ENCODE measurements around the gene TRAK1. TPM values are rescaled to one million over a fixed set of nuclear protein-coding genes. Genes with fewer than 3 reads are reported as not detected.

TRAK1 gene
- total RNA-seq, 1 donor from 2014 or later = 49.6 TPM

GRCh38 chr3:42229266-42229941 lies 138.2 kb downstream of the TRAK1 start:
- no peak overlapping the region for H3K4me3 ChIP-seq
- no peak overlapping the region for H3K27ac ChIP-seq
- intact Hi-C loops (cut with DNase I) = loop anchor here (10.0 kb wide), 1 partner anchor 215 kb away; no protein-coding TSS in a partner anchor
- H3K36me3 ChIP-seq = peaks cover 4% of the 10 kb centered on the region
- H3K4me1 ChIP-seq = no peaks in the 10 kb centered on the region
- no peaks in the 10 kb centered on the region for H3K27me3 ChIP-seq
- H3K9me3 ChIP-seq = no peaks in the 10 kb centered on the region
- no peak for DNase-seq
- TF ChIP-seq CTCF (IDR thresholded peaks at IDR 0.05) = no peak
- ATAC-seq = no peak

DNA sequence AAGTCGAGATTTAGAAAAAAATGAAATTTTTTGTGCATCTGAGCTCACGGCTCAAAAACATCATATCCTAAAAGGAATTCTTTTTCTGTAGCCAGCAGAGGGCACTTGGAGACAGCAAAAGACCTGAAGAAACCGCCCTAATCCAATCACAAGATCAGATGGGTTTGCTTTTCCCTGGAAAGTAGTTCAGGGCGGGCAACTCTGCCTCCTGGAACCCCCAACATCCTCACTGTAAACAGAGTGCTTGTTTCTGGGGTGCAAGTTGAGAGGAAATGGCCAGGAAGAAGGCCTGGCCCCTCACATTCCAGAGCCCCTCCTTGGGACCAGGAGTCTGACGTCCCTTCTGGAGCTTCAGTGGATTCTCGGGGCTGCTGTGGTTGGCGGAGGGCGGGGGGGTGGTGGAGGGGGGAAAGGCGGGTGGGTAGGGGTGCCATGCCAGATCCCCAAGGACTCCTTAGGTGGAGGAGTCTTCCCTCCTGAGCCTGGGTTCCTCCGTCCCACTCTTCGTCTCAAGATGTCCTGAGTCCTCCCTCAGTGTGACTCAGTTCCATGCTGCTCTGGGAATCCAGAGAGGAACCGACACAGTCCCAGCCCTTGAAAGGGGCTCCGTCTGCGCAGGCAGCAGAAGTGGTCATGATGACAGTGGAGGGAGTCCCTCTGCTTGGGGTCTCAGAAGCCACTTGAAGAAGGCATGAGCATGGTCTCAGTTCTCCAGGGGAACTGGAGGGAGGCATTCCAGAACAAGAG lies 139.0 kb downstream of the TRAK1 start:
- no peaks in the 10 kb centered on the region for H3K36me3 ChIP-seq
- no peaks in the 10 kb centered on the region for H3K4me1 ChIP-seq
- no peak overlapping the region for H3K4me3 ChIP-seq
- peak; percentile 45 for TF ChIP-seq CTCF (IDR thresholded peaks at IDR 0.05)
- intact Hi-C loops (cut with DNase I) = loop anchor here (10.0 kb wide), 1 partner anchor 215 kb away; no protein-coding TSS in a partner anchor
- no peaks in the 10 kb centered on the region for H3K27me3 ChIP-seq
- H3K9me3 ChIP-seq = no peaks in the 10 kb centered on the region
- ATAC-seq = peak; percentile 36
- H3K27ac ChIP-seq = no peak overlapping the region
- DNase-seq = no peak

DNA sequence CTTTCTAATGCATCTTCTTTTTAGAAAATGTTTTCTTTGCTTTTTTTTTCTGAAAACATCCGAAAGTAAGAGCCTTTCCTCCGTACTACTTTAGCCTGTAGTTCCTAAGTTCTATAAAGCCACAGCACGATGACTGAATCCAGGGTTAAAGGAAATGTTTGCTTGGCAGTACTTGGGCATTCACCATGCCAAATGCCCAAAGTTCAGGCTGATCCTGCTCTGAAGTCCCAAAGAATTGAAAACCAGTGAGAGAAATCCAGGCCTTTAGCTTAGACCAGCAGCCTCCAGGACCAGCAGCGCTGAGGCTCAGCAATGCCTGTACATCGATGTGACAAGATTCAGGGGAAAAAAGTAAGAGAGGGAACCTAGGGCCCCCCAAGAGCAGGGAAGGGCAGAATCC lies 139.7 kb downstream of the TRAK1 start:
- peaks cover 3% of the 10 kb centered on the region for H3K27me3 ChIP-seq
- no peak for TF ChIP-seq CTCF (IDR thresholded peaks at IDR 0.05)
- no peak for ATAC-seq
- H3K27ac ChIP-seq = no peak overlapping the region
- intact Hi-C loops (cut with DNase I) = no loop called here
- H3K4me3 ChIP-seq = no peak overlapping the region
- no peak for DNase-seq
- no peaks in the 10 kb centered on the region for H3K9me3 ChIP-seq
- H3K36me3 ChIP-seq = no peaks in the 10 kb centered on the region
- H3K4me1 ChIP-seq = no peaks in the 10 kb centered on the region

- Histone ChIP-seq H3K36me3 (no peaks in the 10 kb centered on the region), H3K27ac (no peak overlapping the region), H3K4me3 (no peak overlapping the region), H3K9me3 (peaks cover 6% of the 10 kb centered on the region), H3K27me3 (peaks cover 3% of the 10 kb centered on the region), H3K4me1 (no peaks in the 10 kb centered on the region)
- no peak for TF ChIP-seq CTCF (IDR thresholded peaks at IDR 0.05)
- intact Hi-C loops (cut with DNase I) = no loop called here
- ATAC-seq = no peak
- no peak for DNase-seq
Measured at GRCh38 chr3:42235532-42235931, 144.4 kb downstream of the TRAK1 start.

DNA sequence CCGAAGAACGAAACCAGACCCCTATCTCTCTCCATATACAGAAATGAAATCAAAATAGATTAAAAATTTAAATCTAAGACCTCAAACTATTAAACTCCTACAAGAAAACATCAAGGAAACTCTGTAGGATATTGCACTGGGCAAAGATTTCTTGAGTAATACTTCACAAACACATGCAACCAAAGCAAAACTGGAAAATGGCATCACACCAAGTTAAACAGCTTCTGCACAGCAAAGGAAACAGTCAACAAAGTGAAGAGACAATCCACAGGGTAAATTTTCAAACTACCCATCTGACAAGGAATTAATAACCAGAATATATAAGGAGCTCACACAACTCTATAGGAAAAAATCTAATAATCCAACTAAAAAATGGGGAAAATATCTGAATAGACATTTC lies 145.5 kb downstream of the TRAK1 start:
- TF ChIP-seq CTCF (IDR thresholded peaks at IDR 0.05) = no peak
- ATAC-seq = no peak
- Histone ChIP-seq H3K36me3 (no peaks in the 10 kb centered on the region), H3K27me3 (peaks cover 3% of the 10 kb centered on the region), H3K27ac (no peak overlapping the region), H3K9me3 (peaks cover 6% of the 10 kb centered on the region), H3K4me3 (no peak overlapping the region), H3K4me1 (no peaks in the 10 kb centered on the region)
- no peak for DNase-seq
- intact Hi-C loops (cut with DNase I) = no loop called here

Measured in upper lobe of right lung (tissue), 1 donor.